Measurements from ENCODE around the gene NBEAL1. TPM values are rescaled to one million over a fixed set of nuclear protein-coding genes. Genes with fewer than 3 reads are reported as not detected.
"Not testable (repeated sequence)": the region's sequence is repeated elsewhere in the genome, so short reads cannot be mapped to it uniquely, and the experiment has no call there.

The NBEAL1 gene
- total and polyA plus RNA-seq, 12 donors = 2.5 to 24.5 (median 17.9) TPM

DNA sequence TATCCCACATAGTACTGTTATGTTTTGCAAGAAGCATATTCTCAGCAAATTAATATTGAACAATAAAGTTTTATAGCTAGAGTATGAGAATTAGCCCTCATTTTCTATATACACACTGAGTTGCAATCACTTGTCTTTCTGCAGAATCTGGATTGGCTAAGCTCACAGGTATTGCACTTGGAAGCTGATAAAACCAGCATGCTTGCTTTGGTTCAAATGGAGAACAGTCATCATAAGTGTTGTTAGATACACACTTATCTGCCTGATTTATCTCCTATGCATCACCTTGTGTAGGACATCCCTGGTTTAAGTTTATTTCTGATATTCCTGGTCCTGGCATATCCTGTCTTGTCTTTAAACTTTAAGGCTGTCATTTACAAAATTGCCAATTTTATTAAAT lies 186.2 kb downstream of the NBEAL1 start:
- Histone ChIP-seq H3K27ac (no peak overlapping the region), H3K9me3 (no peaks in the 10 kb centered on the region), H3K27me3 (no peaks in the 10 kb centered on the region), H3K36me3 (peaks cover 0 to 100% (median 18%) of the 10 kb centered on the region in 9 donors), H3K4me1 (peaks cover 0 to 5% (median 0%) of the 10 kb centered on the region in 9 donors), H3K4me3 (no peak overlapping the region)
- TF ChIP-seq, protein P1, sequence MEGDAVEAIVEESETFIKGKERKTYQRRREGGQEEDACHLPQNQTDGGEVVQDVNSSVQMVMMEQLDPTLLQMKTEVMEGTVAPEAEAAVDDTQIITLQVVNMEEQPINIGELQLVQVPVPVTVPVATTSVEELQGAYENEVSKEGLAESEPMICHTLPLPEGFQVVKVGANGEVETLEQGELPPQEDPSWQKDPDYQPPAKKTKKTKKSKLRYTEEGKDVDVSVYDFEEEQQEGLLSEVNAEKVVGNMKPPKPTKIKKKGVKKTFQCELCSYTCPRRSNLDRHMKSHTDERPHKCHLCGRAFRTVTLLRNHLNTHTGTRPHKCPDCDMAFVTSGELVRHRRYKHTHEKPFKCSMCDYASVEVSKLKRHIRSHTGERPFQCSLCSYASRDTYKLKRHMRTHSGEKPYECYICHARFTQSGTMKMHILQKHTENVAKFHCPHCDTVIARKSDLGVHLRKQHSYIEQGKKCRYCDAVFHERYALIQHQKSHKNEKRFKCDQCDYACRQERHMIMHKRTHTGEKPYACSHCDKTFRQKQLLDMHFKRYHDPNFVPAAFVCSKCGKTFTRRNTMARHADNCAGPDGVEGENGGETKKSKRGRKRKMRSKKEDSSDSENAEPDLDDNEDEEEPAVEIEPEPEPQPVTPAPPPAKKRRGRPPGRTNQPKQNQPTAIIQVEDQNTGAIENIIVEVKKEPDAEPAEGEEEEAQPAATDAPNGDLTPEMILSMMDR (IDR thresholded peaks at IDR 0.05) = no peak
- DNase-seq = no peak
- no peak for ATAC-seq
- intact Hi-C loops (cut with DNase I) = no loop called here

DNA sequence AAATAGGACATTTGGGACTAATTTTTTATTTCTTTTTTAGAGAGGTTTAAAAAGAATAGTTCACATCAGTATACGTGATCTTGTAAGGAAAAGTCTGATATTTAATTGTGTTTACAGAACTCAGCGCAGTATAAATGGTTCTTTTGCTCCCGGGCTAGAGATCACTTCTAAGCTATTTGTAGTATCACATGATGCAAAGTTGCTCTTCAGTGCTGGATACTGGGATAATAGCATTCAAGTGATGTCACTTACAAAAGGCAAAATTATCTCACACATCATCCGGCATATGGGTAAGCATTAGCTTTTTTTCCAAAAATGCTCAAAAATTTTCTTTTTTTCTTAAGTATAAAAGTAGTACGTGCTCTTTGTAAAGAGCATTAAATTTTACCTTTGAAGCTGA lies 186.8 kb downstream of the NBEAL1 start:
- WGBS, 2 donors = 84 to 92% methylated on average over 5 of the region's 5 CpGs
- H3K9me3 ChIP-seq = no peaks in the 10 kb centered on the region
- peaks cover 0 to 5% (median 0%) of the 10 kb centered on the region in 9 donors for H3K4me1 ChIP-seq
- ATAC-seq (no peak), DNase-seq (no peak)
- TF ChIP-seq, protein P1 (IDR thresholded peaks at IDR 0.05) = no peak
- H3K27ac ChIP-seq = no peak overlapping the region
- intact Hi-C loops (cut with DNase I) = no loop called here
- no peaks in the 10 kb centered on the region for H3K27me3 ChIP-seq
- H3K36me3 ChIP-seq = peaks cover 0 to 98% (median 18%) of the 10 kb centered on the region in 9 donors
- H3K4me3 ChIP-seq = no peak overlapping the region

DNA sequence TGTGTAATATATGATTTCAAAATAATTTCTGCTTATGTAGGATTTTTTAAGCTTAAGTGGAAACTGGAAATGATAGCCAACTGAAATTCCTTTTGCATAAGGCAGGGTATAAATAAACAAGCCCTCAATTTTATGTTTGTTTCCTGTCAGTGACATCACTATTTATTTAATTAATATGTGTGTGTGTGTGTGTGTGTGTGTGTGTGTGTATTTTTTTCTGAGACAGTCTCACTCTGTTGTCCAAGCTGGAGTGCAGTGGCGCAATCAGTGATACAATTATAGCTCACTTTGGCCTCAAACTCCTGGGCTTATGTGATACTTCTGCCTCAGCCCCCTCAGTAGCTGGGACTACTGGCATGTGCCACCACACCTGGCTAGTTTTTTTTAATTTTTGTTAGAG lies 194.9 kb downstream of the NBEAL1 start:
- H3K27me3 ChIP-seq = no peaks in the 10 kb centered on the region
- no peaks in the 10 kb centered on the region for H3K4me1 ChIP-seq
- DNase-seq = no peak
- H3K36me3 ChIP-seq = peaks cover 0 to 86% (median 23%) of the 10 kb centered on the region in 9 donors
- 90 to 100% methylated on average over 1 of the region's 1 CpG for WGBS, 2 donors
- no peak overlapping the region for H3K27ac ChIP-seq
- no peak for ATAC-seq
- TF ChIP-seq, protein P1 (IDR thresholded peaks at IDR 0.05) = no peak
- intact Hi-C loops (cut with DNase I) = no loop called here
- H3K9me3 ChIP-seq = no peaks in the 10 kb centered on the region
- H3K4me3 ChIP-seq = no peak overlapping the region

DNA sequence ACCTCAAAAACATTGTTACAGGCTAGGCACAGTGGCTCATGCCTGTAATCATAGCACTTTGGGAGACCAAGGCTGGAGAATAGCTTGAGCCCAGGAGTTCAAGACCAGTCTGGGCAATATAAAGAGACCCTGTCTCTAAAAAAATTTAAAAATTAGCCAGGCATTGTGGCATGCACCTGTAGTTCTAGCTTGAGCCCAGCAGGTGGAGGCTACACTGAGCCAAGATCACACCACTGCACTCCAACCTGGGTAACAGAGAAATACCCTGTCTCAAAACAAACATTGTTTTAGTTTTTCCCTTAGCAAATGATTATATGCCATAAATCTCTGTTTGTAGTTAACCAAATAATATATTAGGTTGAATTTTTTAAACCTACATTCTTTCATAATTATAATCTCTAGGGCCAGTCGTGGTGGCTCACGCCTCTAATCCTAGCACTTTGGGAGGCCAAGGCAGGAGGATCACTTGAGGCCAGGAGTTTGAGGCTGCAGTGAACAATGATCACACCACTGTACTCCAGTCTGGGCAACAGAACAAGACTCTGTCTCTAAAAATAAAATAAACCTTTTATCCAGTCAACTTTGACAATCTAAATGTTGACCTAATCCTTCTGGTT lies 210.9 kb downstream of the NBEAL1 start:
- peak in 2 of 8 donors; percentile 48 to 57 for ATAC-seq

DNA sequence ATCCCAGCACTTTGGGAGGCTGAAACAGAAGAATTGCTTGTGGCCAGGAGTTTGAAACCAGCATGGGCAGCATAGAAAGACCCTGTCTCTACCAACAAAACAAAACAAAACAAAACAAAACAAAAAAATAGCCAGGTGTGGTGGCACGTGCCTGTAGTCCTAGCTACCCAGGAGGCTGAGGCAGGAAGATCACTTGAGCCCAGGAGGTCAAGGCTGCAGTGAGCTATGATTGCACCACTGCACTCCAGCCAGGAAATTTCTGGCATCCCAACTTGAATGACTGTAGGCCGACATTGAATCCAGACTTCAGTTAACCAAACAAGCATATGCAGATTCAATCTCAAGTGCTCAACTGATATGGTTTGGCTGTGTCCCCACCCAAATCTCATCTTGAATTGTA lies 215.0 kb downstream of the NBEAL1 start:
- intact Hi-C loops (cut with DNase I) = loop anchor here in 5 of 10 donors (5.0 to 10.0 kb wide), 3 partner anchors 223 to 585 kb away; no protein-coding TSS in a partner anchor
- ATAC-seq, H3K27ac ChIP-seq, DNase-seq, H3K27me3 ChIP-seq, H3K4me1 ChIP-seq, H3K9me3 ChIP-seq, H3K4me3 ChIP-seq: not testable (repeated sequence)
- WGBS, 2 donors = 71 to 80% methylated on average over 2 of the region's 2 CpGs
- H3K36me3 ChIP-seq = peaks cover 0 to 11% (median 0%) of the 10 kb centered on the region in 9 donors

More for the DNA sequence above, 210.9 kb downstream of the NBEAL1 start:
- Histone ChIP-seq H3K9me3 (no peaks in the 10 kb centered on the region), H3K4me3 (no peak overlapping the region), H3K36me3 (peaks cover 0 to 34% (median 0%) of the 10 kb centered on the region in 9 donors), H3K27ac (no peak overlapping the region), H3K4me1 (no peaks in the 10 kb centered on the region), H3K27me3 (no peaks in the 10 kb centered on the region)
- TF ChIP-seq, protein P1 (IDR thresholded peaks at IDR 0.05) = peak; percentile 39 to 66 (median 60)
- no peak for DNase-seq
- 97 to 98% methylated on average over 2 of the region's 2 CpGs for WGBS, 2 donors
- intact Hi-C loops (cut with DNase I) = loop anchor here in 3 of 10 donors (5.0 to 10.0 kb wide), 3 partner anchors 227 to 589 kb away; no protein-coding TSS in a partner anchor

Data from heart right ventricle (tissue), 16 donors.